Activated T-helper 1 cell treated with anti-CD3 and anti-CD28 coated beads, Interleukin-12 subunit alpha, Interleukin-12 subunit beta, Interleukin-2, Interleukin-4 antibody, amounts not matched to agents 30 ng/mL and 10 ng/mL and 1 ng/mL, durations not matched to agents 14 hours and 24 hours and 36 hours (primary cell): ENCODE measurements around the gene HTT. TPM values are rescaled to one million over a fixed set of nuclear protein-coding genes. Genes with fewer than 3 reads are reported as not detected.
A peak's percentile ranks its signal among the peaks of the same experiment; 100 is the strongest.

Experiments used
- DNase-seq: peaks from one replicate; pipeline ENCODE4 v3.0.0; 2021; ENCODE audit warnings: low spot score
- H3K27ac Mint-ChIP-seq: one replicate; pipeline ENCODE4 v1.8.0; 2021; ENCODE audit warnings: mild to moderate bottlenecking, mixed read lengths
- H3K27me3 Mint-ChIP-seq: one replicate; pipeline ENCODE4 v1.8.0; 2022; ENCODE audit warnings: mild to moderate bottlenecking, moderate library complexity, mixed read lengths; ENCODE audit not compliant: insufficient read depth
- H3K36me3 Mint-ChIP-seq: one replicate; pipeline ENCODE4 v1.8.0; 2021; ENCODE audit warnings: low read depth, mixed read lengths
- H3K4me1 Mint-ChIP-seq: one replicate; pipeline ENCODE4 v1.8.0; 2021; ENCODE audit warnings: low read depth, mixed read lengths
- H3K4me3 Mint-ChIP-seq: one replicate; pipeline ENCODE4 v1.8.0; 2021; ENCODE audit warnings: mild to moderate bottlenecking, moderate library complexity, mixed read lengths
- H3K9me3 Mint-ChIP-seq: one replicate; pipeline ENCODE4 v1.8.0; 2021; ENCODE audit warnings: mixed read lengths
- intact Hi-C: fragments of 100-400 bp; cut with micrococcal nuclease; formaldehyde crosslinking; loops from one replicate; pipeline ENCODE4 v1.15.1; 2024
- total RNA-seq: library from RNA; stranded (reverse); gene quantifications from 2 replicates; pipeline ENCODE4 v1.2.3, GENCODE V29; 2022

The HTT gene
- total RNA-seq, 1 donor from 2014 or later, result 66.9 TPM

DNA sequence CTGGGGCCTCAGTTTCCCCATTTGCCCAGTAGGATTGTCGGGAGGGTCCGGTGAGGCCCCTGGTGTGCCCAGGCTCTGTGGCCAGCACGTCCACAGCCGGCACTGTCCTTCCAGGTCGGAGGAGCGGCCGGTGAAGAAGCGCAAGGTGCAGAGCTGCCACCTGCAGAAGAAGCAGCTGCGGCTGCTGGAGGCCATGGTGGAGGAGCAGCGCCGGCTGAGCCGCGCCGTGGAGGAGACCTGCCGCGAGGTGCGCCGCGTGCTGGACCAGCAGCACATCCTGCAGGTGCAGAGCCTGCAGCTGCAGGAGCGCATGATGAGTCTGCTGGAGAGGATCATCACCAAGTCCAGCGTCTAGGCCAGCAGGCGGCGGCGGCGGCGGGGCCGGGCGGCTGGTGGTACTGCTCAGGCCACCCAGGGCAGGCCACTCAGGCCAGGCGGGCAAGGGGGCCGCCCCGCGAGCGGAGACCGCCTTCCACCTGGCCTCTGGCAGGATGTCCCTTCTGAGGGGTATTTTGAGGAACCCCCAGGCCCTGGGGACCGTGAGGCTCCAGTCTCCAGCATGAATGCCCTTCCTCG lies 181.2 kb downstream of the HTT start:
- no peak for DNase-seq
- Mint-ChIP-seq H3K27ac (no peak overlapping the region), H3K4me3 (no peak overlapping the region), H3K27me3 (no peaks in the 10 kb centered on the region), H3K36me3 (no peaks in the 10 kb centered on the region), H3K9me3 (no peaks in the 10 kb centered on the region), H3K4me1 (no peaks in the 10 kb centered on the region)
- intact Hi-C loops, result no loop called here

DNA sequence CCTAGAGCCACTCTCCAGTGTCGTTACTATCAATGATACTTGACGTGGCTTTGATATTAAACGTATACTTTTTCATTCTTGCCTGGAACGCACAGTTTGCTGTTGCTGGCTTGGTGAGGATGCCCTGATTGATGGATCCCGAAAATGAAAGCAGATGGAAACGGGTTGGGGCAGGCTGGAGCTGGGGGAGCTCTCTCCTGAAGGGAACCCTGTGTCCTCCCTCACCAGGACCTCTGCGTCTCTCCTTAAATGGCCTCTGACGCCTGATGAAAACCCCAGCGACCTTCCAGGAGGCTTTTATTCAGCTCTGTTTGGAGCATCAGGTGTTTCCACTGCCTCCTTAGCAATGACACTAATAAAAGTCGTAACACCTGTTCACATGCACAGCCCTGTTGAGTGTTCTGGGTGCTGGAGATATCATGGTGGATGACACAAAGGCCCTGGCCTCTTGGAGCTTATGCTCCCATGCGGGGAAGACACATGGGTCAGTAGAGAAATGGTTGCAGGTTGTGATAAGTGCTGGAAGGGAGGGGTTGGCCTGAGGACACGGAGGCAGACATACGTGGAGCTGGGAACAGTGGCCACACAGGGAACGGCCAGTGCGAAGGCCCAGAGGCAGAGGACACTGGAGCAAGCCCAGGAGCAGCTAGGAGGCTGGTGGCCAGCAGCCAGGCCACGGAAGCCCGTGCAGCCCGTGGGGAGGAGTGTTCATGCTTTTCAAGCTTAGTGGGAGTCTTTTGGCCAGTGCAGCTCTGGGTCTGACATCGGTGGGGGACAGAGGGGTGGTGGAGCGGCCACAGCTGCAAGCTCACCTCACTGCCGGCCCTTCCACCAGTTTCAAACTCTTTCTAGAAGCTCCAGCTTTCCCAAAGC lies 182.0 kb downstream of the HTT start:
- DNase-seq, result no peak
- no peaks in the 10 kb centered on the region for H3K27me3 Mint-ChIP-seq

DNA sequence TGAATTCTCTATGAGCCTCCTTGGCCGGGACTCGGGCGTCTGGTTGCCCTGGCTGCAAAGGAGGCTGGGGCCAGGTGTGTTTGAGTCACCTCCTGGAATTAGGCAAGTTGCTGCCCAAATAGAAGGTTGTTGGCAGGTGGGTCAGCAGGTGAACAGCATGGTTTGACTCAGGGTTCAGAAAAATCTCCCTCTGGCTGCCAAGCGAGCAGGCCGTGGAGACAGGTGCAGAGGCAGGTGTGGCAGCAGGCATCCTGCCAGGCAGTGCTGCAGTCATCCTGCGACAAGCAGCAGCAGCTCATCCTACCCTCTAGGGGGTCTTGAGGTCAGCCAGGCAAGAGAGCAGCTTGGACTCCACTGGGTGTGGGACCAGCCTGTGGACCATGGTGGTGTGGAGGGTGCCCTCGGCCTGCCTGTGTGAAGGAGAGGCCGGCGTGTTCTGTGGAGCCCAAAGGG lies 182.6 kb downstream of the HTT start:
- Mint-ChIP-seq H3K27me3 (no peaks in the 10 kb centered on the region), H3K27ac (no peak overlapping the region), H3K4me3 (no peak overlapping the region), H3K4me1 (no peaks in the 10 kb centered on the region), H3K36me3 (no peaks in the 10 kb centered on the region), H3K9me3 (no peaks in the 10 kb centered on the region)
- intact Hi-C loops, result no loop called here
- DNase-seq, result no peak

More for the DNA sequence above, 182.0 kb downstream of the HTT start:
- Mint-ChIP-seq H3K27ac (peak overlapping the region; percentile 10), H3K36me3 (no peaks in the 10 kb centered on the region), H3K4me3 (no peak overlapping the region), H3K9me3 (no peaks in the 10 kb centered on the region), H3K4me1 (no peaks in the 10 kb centered on the region)
- intact Hi-C loops, result no loop called here

DNA sequence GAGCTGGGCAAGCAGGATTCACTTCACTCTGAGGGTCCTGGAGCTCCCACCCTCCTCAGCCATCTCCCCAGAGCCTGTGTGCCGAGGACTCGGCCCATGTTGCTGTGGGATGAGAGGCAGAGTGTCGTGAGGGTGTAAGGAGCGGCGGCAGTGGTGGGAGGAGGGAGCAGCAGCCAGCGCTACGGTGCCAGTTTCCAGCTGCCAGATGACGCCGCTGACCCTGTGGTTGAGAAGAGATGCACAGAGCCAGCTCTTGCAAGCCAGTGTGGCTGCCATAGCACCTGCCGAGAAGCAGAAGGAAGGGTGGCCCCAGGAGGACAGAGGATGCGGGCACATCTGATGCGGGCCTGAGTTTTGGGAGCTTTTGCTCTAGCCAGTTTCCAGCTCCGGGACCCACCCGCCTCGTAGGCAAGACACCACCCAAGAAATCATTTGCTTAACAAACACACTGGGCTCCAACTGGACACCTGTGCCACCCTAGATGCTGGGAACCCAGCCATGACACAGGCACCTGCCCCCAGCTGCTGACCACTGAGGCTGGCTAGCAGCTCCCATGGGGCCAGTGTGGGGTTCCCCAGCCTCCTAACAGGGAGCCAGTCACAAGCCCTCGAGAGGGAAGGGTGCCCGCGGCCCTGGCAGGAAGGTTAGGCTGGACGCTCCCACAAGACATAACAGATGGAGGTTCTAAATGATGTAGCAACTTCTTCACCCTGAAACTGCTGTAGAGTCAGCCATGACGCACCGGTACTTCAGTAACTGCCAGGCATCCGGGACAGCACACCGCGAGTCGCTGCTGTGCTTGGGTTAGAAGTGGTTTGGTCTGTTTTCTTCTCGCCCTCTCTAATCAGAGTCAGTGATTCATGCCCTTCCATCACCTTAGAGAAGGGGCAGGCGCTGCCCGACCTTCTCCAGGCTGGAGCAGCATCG lies 183.3 kb downstream of the HTT start:
- H3K27ac Mint-ChIP-seq, result no peak overlapping the region
- intact Hi-C loops, result no loop called here
- H3K27me3 Mint-ChIP-seq, result no peaks in the 10 kb centered on the region
- no peaks in the 10 kb centered on the region for H3K4me1 Mint-ChIP-seq
- no peaks in the 10 kb centered on the region for H3K36me3 Mint-ChIP-seq
- no peak for DNase-seq
- no peaks in the 10 kb centered on the region for H3K9me3 Mint-ChIP-seq
- H3K4me3 Mint-ChIP-seq, result no peak overlapping the region

DNA sequence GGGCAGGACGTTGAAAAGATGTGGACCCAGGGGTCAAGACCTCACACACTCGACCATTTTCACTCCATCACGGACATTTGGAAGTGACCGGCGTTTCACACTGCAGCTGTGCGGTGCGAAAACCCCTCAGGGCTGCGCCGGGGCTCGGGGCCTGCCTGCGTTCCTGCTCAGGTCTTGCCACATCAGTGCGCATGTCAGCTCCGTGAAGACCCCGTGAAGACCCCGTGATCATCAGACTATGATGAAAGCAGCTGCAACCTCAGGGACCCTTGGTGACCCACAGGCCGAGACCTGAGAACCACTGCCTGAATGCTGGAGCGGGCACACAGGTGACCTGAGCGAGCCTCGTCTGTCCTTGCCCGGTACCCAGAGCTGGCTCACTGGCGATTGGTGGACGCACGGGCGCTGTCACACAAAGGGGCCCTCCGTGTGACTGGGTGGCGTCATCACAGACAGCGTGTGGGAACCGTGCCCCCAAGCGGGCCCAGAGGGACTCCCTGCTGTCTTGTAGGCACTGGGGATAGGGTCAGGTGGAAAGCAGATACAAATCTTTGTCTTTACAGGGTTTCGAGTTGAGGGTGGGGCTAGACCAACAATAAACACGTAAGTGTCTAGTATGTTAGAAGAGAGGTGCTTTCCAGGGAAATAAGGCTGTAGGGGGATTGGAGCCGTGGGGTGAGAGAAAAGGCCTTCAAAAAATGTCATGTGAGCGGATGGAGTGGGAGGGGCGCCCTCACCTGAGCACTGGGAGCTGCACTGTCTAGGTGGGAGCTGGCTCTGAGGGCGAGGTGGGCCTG lies 187.1 kb downstream of the HTT start:
- Mint-ChIP-seq H3K27ac (no peak overlapping the region), H3K9me3 (no peaks in the 10 kb centered on the region), H3K4me3 (no peak overlapping the region), H3K27me3 (peaks cover 2% of the 10 kb centered on the region), H3K36me3 (no peaks in the 10 kb centered on the region), H3K4me1 (no peaks in the 10 kb centered on the region)
- DNase-seq, result no peak
- intact Hi-C loops, result no loop called here

DNA sequence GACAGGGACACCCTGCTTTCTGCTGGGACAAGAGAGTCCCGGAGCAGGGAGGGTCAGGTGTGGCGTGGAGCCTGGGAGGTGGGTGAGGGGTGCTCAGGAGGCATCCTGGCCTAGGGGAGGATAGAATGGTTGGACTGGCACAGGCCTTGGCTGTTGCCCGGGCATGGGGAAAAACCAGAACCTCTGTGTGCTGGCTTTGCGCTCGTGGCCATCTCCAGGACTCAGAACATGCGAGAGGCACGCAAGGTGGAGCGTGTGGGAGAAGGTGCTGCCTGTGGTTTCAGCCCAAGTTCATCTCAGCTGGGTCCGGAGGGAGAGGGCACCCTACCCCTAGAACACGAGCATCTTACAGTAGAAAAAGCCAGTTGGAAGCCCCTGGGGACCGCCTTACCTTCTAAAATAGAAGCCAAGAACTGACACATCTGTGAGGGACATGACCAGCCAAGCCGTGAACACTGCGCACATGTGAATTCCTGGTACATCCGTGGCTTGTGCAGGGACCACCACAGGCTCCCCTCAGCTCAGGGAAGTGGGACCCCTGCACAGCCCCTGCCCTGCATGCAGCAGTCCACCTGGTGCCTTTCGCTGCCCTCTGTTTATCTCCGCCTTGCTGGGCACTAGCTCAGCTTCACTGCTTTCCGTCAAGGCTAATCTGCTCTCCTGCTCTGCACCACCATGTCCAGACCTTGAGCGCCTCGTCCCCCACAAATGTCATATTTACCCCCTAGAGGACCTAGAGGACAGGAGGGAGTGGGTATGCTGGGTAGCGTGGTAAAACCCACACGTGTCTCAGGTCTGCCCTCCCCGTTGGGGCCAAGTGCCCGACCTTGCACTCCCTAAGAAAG lies 187.9 kb downstream of the HTT start:
- Mint-ChIP-seq H3K27me3 (peaks cover 2% of the 10 kb centered on the region), H3K36me3 (no peaks in the 10 kb centered on the region), H3K9me3 (no peaks in the 10 kb centered on the region), H3K4me3 (no peak overlapping the region), H3K4me1 (no peaks in the 10 kb centered on the region), H3K27ac (no peak overlapping the region)
- intact Hi-C loops, result no loop called here
- no peak for DNase-seq

DNA sequence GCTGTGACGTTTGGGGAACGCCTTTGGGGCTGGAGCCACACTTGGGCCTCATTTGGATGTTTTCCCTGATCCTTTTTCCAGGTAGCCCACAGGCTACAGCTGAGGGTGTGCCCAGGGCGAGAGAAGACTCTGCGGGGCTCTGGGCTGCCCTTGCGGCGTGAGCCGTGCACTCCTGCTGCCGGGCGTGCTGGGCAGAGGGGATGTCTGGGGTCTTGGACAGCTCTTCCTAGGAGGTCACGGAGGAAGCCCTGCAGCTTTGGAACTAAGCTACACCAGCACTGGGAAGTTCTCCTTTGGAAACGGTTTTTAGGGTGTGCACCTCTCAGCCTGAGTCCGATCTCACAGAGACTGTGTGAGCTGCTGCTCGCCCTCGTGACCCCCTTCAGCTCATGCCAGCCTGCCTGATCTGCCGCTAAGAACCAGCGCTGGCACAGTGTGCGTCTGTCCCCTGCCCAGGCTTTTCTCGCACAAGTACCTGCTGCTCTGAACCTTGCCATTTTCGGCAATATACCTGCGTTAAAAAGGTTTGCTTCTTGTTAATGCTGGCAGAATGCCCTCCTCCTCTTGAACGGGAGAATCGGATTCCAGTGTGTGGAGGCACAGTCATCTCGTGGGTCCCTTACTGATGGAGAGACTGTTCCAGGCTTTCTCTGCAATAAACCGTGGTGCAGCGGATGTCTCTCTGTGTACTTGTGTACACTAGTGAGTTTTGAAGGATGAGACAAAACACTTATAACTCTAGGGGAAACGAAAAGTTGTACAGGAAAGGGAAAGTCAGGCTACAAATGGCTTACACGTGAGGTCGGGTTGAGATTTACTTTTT lies 188.8 kb downstream of the HTT start:
- peaks cover 2% of the 10 kb centered on the region for H3K27me3 Mint-ChIP-seq
- DNase-seq, result no peak
- H3K9me3 Mint-ChIP-seq, result no peaks in the 10 kb centered on the region
- H3K4me3 Mint-ChIP-seq, result no peak overlapping the region
- intact Hi-C loops, result no loop called here
- no peak overlapping the region for H3K27ac Mint-ChIP-seq
- H3K36me3 Mint-ChIP-seq, result no peaks in the 10 kb centered on the region
- no peaks in the 10 kb centered on the region for H3K4me1 Mint-ChIP-seq

DNA sequence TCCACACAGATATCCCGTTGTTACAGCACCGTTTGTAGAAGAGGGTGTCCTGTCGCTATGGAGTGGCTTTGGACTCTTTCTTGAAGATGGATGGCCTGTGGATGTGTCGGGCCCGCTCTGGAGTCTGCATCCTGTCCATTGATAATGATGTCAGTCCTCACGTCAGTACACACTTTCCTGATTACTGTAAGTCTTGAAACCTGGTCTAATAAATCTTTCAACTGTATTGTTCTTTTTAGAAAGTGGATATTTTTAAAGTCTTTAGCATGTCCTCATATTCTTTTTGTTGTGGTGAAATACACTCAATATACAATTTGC lies 189.4 kb downstream of the HTT start:
- DNase-seq, result no peak
- Mint-ChIP-seq H3K27me3 (peaks cover 2% of the 10 kb centered on the region), H3K4me3 (no peak overlapping the region), H3K4me1 (no peaks in the 10 kb centered on the region), H3K36me3 (no peaks in the 10 kb centered on the region), H3K27ac (no peak overlapping the region), H3K9me3 (no peaks in the 10 kb centered on the region)
- intact Hi-C loops, result no loop called here

DNA sequence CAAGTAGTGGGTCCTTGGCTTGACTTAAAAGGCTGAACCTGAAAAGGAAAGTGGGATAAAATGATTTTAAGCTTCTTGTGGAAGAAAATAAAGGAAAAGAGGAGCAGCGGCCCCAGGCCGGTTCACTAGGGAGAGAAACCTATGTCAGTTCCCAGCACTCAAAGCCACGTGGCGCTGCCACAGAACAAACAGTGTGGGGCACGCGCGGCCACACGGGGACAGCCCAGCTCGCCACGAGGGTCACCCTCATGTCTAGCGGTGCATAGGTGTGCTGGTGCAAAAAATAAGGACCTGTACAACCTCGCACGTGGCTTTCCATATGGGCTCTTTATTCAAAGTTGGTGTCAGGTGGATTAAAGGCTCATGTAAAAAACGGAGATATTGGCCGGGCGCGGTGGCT lies 191.6 kb downstream of the HTT start:
- intact Hi-C loops, result no loop called here
- Mint-ChIP-seq H3K4me1 (no peaks in the 10 kb centered on the region), H3K9me3 (no peaks in the 10 kb centered on the region), H3K4me3 (no peak overlapping the region), H3K27me3 (peaks cover 2% of the 10 kb centered on the region), H3K27ac (no peak overlapping the region), H3K36me3 (no peaks in the 10 kb centered on the region)
- DNase-seq, result no peak

DNA sequence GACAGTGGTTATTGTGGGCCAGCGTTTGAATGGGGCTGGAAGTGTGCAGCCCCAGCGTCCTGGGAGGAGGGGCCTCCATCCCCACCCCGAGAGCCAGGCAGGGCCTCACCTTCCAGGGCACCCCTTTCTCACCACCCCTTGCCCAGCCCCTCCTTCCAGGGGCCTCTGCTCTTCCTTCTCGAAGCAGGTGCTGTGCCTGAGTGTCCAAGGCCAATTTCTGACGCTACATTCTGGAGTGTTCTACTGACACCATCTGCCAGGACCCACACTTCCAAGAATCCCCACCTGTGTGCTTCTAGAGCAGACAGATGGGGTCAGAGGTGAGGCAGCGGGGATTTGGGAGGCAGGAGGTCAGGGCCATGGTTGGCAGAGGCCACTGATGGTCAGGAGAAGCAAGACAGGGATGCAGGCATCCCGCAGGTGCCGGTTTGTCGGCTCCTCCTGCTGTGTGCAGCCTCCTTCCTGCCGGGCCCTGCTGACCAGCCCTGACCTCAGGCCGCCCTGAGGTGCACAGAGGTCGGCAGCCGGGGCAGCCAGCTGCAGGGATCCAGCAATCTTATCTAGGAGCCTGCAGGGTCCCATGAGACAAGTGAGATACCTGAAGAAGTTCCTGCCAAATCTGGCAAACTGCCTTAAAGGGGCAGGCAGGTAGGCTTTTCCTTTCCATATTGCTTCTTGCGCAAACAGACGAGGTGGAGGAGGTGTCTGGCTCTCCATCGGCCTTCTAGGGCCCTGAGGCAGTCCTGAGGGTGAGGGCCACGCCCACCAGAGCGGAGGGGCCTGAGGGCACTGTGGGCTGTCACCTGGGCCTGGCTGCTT lies 193.3 kb downstream of the HTT start:
- Mint-ChIP-seq H3K4me3 (no peak overlapping the region), H3K4me1 (no peaks in the 10 kb centered on the region), H3K27me3 (peaks cover 2% of the 10 kb centered on the region), H3K27ac (no peak overlapping the region), H3K36me3 (no peaks in the 10 kb centered on the region), H3K9me3 (no peaks in the 10 kb centered on the region)
- intact Hi-C loops, result no loop called here
- DNase-seq, result no peak
